Cerebellar nuclear complex (tissue), 1 donor: Measurements from ENCODE around the gene TSHZ3.

Source experiments
- DNase-seq, 2 experiments: peaks; one replicate each; lab custom pipeline; 2025; lab: John Stamatoyannopoulos, UW

The TSHZ3 gene

GRCh38 chr19:31261019-31261602 is 88.1 kb downstream of the TSHZ3 start:
- DNase-seq: no peak

GRCh38 chr19:31260171-31260933 is 88.9 kb downstream of the TSHZ3 start:
- DNase-seq: no peak

- no peak for DNase-seq
Measured at GRCh38 chr19:31258211-31259052, 90.8 kb downstream of the TSHZ3 start.

- no peak for DNase-seq
Measured at GRCh38 chr19:31257426-31258130, 91.7 kb downstream of the TSHZ3 start.

- DNase-seq: no peak
Measured at GRCh38 chr19:31257025-31257424, 92.2 kb downstream of the TSHZ3 start.

GRCh38 chr19:31256593-31256960 is 92.7 kb downstream of the TSHZ3 start:
- DNase-seq: no peak

GRCh38 chr19:31255831-31256592 is 93.2 kb downstream of the TSHZ3 start:
- no peak for DNase-seq

- no peak for DNase-seq
Measured at GRCh38 chr19:31255174-31255799, 93.9 kb downstream of the TSHZ3 start.

GRCh38 chr19:31254611-31255010 is 94.6 kb downstream of the TSHZ3 start:
- DNase-seq: no peak

- no peak for DNase-seq
Measured at GRCh38 chr19:31254180-31254551, 95.1 kb downstream of the TSHZ3 start.

- DNase-seq: no peak
Measured at GRCh38 chr19:31253526-31254179, 95.6 kb downstream of the TSHZ3 start.

GRCh38 chr19:31252441-31252840 is 96.8 kb downstream of the TSHZ3 start:
- no peak for DNase-seq

GRCh38 chr19:31249217-31249616 is 100.0 kb downstream of the TSHZ3 start:
- DNase-seq: no peak

- DNase-seq: no peak
Measured at GRCh38 chr19:31235806-31236205, 113.4 kb downstream of the TSHZ3 start.

- no peak for DNase-seq
Measured at GRCh38 chr19:31233295-31233800, 115.9 kb downstream of the TSHZ3 start.

- DNase-seq: no peak
Measured at GRCh38 chr19:31232871-31233270, 116.4 kb downstream of the TSHZ3 start.

GRCh38 chr19:31232180-31232579 is 117.1 kb downstream of the TSHZ3 start:
- no peak for DNase-seq

GRCh38 chr19:31231237-31231636 is 118.0 kb downstream of the TSHZ3 start:
- DNase-seq: no peak

- DNase-seq: no peak
Measured at GRCh38 chr19:31226151-31226935, 122.9 kb downstream of the TSHZ3 start.
